GM12878 (cell line): ENCODE data around the gene LRRC10B. TPM values are rescaled to one million over a fixed set of nuclear protein-coding genes. Genes with fewer than 3 reads are reported as not detected.

Source experiments
- ATAC-seq: fragments of 200-7000 bp; cut with Tn5 transposase; 3 replicates; pipeline ENCODE4 v1.9.1; 2020; ENCODE audit warnings: mild to moderate bottlenecking, moderate library complexity
- BruUV-seq: library from RNA; stranded (reverse); fragments of 400-500 nt; replicated peaks from 2 replicates; lab custom pipeline; 2021; lab: Mats Ljungman, UMichigan
- CTCF ChIA-PET: fragments of 300-600 bp; sonication (Branson Sonifier 250); formaldehyde crosslinking; extraction: SDS; loops from one replicate; lab custom pipeline; 2021; ENCODE audit warnings: inconsistent platforms; lab: Yijun Ruan, JAX
- POLR2A ChIA-PET: fragments of 350-600 bp; formaldehyde crosslinking; extraction: SDS; loops from one replicate; lab custom pipeline; 2021; ENCODE audit warnings: inconsistent platforms; lab: Charles Lee
- RAD21 ChIA-PET: fragments of 300-600 bp; sonication (Branson Sonifier 250); formaldehyde crosslinking; loops from one replicate; lab custom pipeline; 2023; ENCODE audit warnings: antibody characterized with exemption; ENCODE audit not compliant: unreplicated experiment; lab: Charles Lee
- SMC1A ChIA-PET: fragments of 300-600 bp; sonication (Branson Sonifier 250); formaldehyde crosslinking; loops from one replicate; lab custom pipeline; 2023; ENCODE audit not compliant: unreplicated experiment, uncharacterized antibody; lab: Charles Lee
- DNase-seq: peaks from one replicate; pipeline ENCODE4 v3.0.0-alpha.2; 2011; ENCODE audit warnings: low read depth, low spot score
- FAIRE-seq: peaks from 3 replicates; lab custom pipeline; 2011; peaks lifted over from hg19 to GRCh38; lab: Jason Lieb, UNC
- H2AFZ ChIP-seq: 2 replicates; pipeline ENCODE4 v1.6.0; 2011; ENCODE audit warnings: low read depth, low read length, control low read depth; ENCODE audit not compliant: control insufficient read depth
- H3K27ac ChIP-seq: 2 replicates; pipeline ENCODE4 v1.5.1; 2011; ENCODE audit warnings: control low read depth; ENCODE audit not compliant: control insufficient read depth, insufficient read depth
- H3K27me3 ChIP-seq, 2 experiments: replicated peaks in 1 of 2; 2 replicates each; pipeline versions ENCODE4 v1.6.0 to v1.6.1; 2011; ENCODE audit warnings: low read length in 1 of 2; ENCODE audit not compliant: control insufficient read depth in 2 of 2, insufficient read depth in 2 of 2
- H3K36me3 ChIP-seq, 2 experiments: 2 replicates each; pipeline ENCODE4 v1.5.1; 2011; ENCODE audit warnings: low read length in 1 of 2; ENCODE audit not compliant: control insufficient read depth in 2 of 2, insufficient read depth in 2 of 2
- H3K4me1 ChIP-seq: 2 replicates; pipeline ENCODE4 v1.6.1; 2011; ENCODE audit warnings: mild to moderate bottlenecking, low read length, moderate library complexity, mixed read lengths; ENCODE audit not compliant: control insufficient read depth, insufficient read depth
- H3K4me2 ChIP-seq: 2 replicates; pipeline ENCODE4 v1.6.0; 2011; ENCODE audit warnings: control low read depth; ENCODE audit not compliant: control insufficient read depth, insufficient read depth
- H3K4me3 ChIP-seq: fragments of 200-600 bp; sonication (generic); 2 replicates; pipeline ENCODE4 v1.5.1; 2016
- H3K79me2 ChIP-seq: 2 replicates; pipeline ENCODE4 v1.6.0; 2011; ENCODE audit warnings: low read length; ENCODE audit not compliant: control insufficient read depth, insufficient read depth
- H3K9ac ChIP-seq: 2 replicates; pipeline ENCODE4 v1.8.0; 2011; ENCODE audit warnings: low read length, control low read depth, mixed read lengths; ENCODE audit not compliant: control insufficient read depth, insufficient read depth
- H3K9me3 ChIP-seq: replicated peaks from 3 replicates; pipeline ENCODE4 v1.5.1; 2011; ENCODE audit warnings: mild to moderate bottlenecking, low read length; ENCODE audit not compliant: control insufficient read depth, insufficient read depth
- H4K20me1 ChIP-seq: 2 replicates; pipeline ENCODE4 v1.6.0; 2011; ENCODE audit not compliant: control insufficient read depth, insufficient read depth
- EP300 ChIP-seq, 2 experiments: fragments of 150-350 bp in 1 of 2; IDR thresholded peaks; 2 replicates each; pipeline ENCODE4 v1.6.1; 2011 to 2012; ENCODE audit warnings: low read depth in 2 of 2, low read length in 2 of 2, borderline replicate concordance in 1 of 2, improper control_type of control experiment in 1 of 2, inconsistent platforms in 1 of 2; ENCODE audit not compliant: control insufficient read depth in 1 of 2
- IKZF1 ChIP-seq: fragments of 450-650 bp; conservative IDR thresholded peaks from 2 replicates; pipeline ENCODE4 v1.6.1; 2017; ENCODE audit warnings: antibody characterized with exemption, mild to moderate bottlenecking
- MYB ChIP-seq: fragments of 150-350 bp; IDR thresholded peaks from 2 replicates; pipeline ENCODE4 v1.6.1; 2014; ENCODE audit warnings: mild to moderate bottlenecking, low read depth, low read length, borderline replicate concordance
- NFIC ChIP-seq: IDR thresholded peaks from 2 replicates; pipeline ENCODE4 v1.6.1; 2012; ENCODE audit warnings: low read depth, mild to moderate bottlenecking, inconsistent platforms, low read length, moderate library complexity
- POU2F2 ChIP-seq: IDR thresholded peaks from 3 replicates; pipeline ENCODE4 v1.6.1; 2011; ENCODE audit warnings: low read depth, mild to moderate bottlenecking, low read length, borderline replicate concordance
- RAD51 ChIP-seq: fragments of 450-650 bp; IDR thresholded peaks from 2 replicates; pipeline ENCODE4 v1.6.1; 2016; ENCODE audit warnings: moderate library complexity, mild to moderate bottlenecking, inconsistent platforms
- RELA ChIP-seq: fragments of 450-650 bp; IDR thresholded peaks from 2 replicates; pipeline ENCODE4 v1.8.0; 2014; ENCODE audit warnings: borderline replicate concordance; ENCODE audit not compliant: partially characterized antibody
- YBX1 ChIP-seq: fragments of 450-650 bp; IDR thresholded peaks from 2 replicates; pipeline ENCODE4 v1.6.1; 2016; ENCODE audit warnings: antibody characterized with exemption
- ZNF207 ChIP-seq: fragments of 450-650 bp; IDR thresholded peaks from 2 replicates; pipeline ENCODE4 v1.6.1; 2014; ENCODE audit warnings: antibody characterized with exemption, mild to moderate bottlenecking, borderline replicate concordance
- WGBS: methylation state at CpG from one replicate; pipeline ENCODE4 v1.1.6; 2016; ENCODE audit warnings: low lambda C conversion rate; ENCODE audit not compliant: insufficient replicate concordance, insufficient coverage; ENCODE audit errors: missing lambda C conversion rate; 5-methylcytosine and 5-hydroxymethylcytosine counted together
- in situ Hi-C: fragments of 300-500 bp; cut with MboI; formaldehyde crosslinking; loops from 9 replicates; pipeline ENCODE4 v1.14.3; 2018; ENCODE audit warnings: mixed read lengths
- intact Hi-C: fragments of 100-400 bp; cut with micrococcal nuclease; formaldehyde crosslinking; loops from one replicate; pipeline ENCODE4 v1.14.2; 2022; ENCODE audit not compliant: unreplicated experiment
- polyA plus RNA-seq, 11 experiments: library from polyadenylated mRNA; depleted of rRNA in 4 of 11; unstranded in 6 of 11; stranded (reverse) in 5 of 11; fragments of >200 nt; fragmentation: Nextera tagmentation in 4 of 11; fragmentation: Illumina TruSeq in 1 of 11; extraction: Ambion mirVana in 4 of 11; extraction: Trizol in 1 of 11; gene quantifications; 1 replicate in 1 of 11; 2 replicates in 10 of 11; pipeline versions ENCODE4 v1.2.1 to v1.2.3, GENCODE V29; 2011 to 2016; ENCODE audit warnings: inconsistent platforms in 2 of 11, missing spikeins in 2 of 11, low read depth in 1 of 11
- total RNA-seq, 4 experiments: library from RNA; depleted of rRNA in 3 of 4; stranded (reverse); fragments of >200 nt in 3 of 4; fragmentation: Illumina TruSeq in 1 of 4; extraction: Trizol in 1 of 4; gene quantifications; 2 replicates each; pipeline versions ENCODE4 v1.2.1 to v1.2.3, GENCODE V29; 2013 to 2021
- TF ChIP-seq, protein P1 (sequence below): IDR thresholded peaks from 2 replicates; pipeline ENCODE4 v1.6.1; 2012; ENCODE audit warnings: low read depth, low read length, improper control_type of control experiment
- TF ChIP-seq, protein P2 (sequence below): fragments of 450-650 bp; IDR thresholded peaks from 2 replicates; pipeline ENCODE4 v1.6.1; 2017; ENCODE audit warnings: low read depth, mild to moderate bottlenecking, moderate library complexity

Gene LRRC10B
- total and polyA plus RNA-seq, 10 of the 15 experiments (the other 5 are each of a cell fraction or from before 2014, with no cell fraction given): not detected

DNA sequence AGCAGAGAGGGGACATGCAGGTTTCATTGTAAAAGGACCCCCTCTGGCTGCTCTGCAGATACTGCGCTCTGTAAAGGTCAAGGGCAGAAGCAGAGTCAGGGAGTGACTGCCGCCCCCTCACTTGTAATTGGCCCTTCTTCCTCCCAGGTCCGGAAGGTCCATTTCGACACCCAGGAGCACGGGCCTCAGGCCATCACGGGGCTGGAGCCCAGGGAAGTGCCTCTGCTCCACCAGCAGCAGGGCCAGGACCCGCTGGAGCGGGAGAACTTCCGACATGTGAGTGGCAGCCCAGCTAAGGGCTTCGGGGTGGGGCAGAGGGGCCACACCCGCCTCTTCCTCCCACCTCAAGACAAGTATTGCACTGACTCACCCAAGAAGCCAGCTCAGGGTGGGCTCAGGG is 24.0 kb upstream of the LRRC10B start (continued):
- TF ChIP-seq EP300 (IDR thresholded peaks at IDR 0.05; ENCODE audit: borderline replicate concordance in 1 of 2, control insufficient read depth in 1 of 2, low read depth in 2 of 2, low read length in 2 of 2): no peak
- TF ChIP-seq MYB: no peak
- TF ChIP-seq YBX1: no peak
- TF ChIP-seq ZNF207: no peak
- no peak for TF ChIP-seq IKZF1
- no peak for TF ChIP-seq POU2F2
- no peak for TF ChIP-seq RELA

DNA sequence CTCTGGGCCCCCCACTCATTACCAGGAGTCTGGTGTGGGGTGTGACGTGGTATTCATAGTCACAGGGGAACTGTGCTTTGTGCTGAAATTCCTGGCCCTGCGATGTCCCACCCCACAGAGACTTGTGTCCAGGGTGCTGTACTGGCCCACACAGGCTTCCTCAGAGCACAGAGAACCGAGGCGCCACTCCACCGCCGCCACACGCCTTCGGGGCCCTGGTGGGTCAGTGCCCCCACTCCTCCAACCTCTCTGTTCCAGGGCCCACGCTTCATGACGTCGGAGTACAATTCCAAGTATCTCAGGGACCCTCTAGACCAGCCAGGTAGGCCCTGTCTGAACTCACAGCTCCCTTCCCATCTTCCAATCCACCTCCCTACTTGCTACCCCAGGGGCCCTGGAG is 23.5 kb upstream of the LRRC10B start:
- H3K27me3 ChIP-seq: no peaks in the 10 kb centered on the region
- SMC1A ChIA-PET: no interaction called here
- H3K36me3 ChIP-seq: no peaks in the 10 kb centered on the region
- no peak for FAIRE-seq
- no peaks in the 10 kb centered on the region for H3K9me3 ChIP-seq
- DNase-seq: no peak
- WGBS: 23% methylated on average over 11 of the region's 11 CpGs
- no TSS peak for BruUV-seq
- in situ Hi-C loops: no loop called here
- no peak for ATAC-seq
- no peak overlapping the region for H3K9ac ChIP-seq
- no peak overlapping the region for H3K27ac ChIP-seq
- intact Hi-C loops: no loop called here
- H3K4me2 ChIP-seq: no peak overlapping the region
- TF ChIP-seq, protein P1, sequence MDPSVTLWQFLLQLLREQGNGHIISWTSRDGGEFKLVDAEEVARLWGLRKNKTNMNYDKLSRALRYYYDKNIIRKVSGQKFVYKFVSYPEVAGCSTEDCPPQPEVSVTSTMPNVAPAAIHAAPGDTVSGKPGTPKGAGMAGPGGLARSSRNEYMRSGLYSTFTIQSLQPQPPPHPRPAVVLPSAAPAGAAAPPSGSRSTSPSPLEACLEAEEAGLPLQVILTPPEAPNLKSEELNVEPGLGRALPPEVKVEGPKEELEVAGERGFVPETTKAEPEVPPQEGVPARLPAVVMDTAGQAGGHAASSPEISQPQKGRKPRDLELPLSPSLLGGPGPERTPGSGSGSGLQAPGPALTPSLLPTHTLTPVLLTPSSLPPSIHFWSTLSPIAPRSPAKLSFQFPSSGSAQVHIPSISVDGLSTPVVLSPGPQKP: no peak
- no peak for TF ChIP-seq RAD51
- no peak for TF ChIP-seq NFIC
- TF ChIP-seq, protein P2, sequence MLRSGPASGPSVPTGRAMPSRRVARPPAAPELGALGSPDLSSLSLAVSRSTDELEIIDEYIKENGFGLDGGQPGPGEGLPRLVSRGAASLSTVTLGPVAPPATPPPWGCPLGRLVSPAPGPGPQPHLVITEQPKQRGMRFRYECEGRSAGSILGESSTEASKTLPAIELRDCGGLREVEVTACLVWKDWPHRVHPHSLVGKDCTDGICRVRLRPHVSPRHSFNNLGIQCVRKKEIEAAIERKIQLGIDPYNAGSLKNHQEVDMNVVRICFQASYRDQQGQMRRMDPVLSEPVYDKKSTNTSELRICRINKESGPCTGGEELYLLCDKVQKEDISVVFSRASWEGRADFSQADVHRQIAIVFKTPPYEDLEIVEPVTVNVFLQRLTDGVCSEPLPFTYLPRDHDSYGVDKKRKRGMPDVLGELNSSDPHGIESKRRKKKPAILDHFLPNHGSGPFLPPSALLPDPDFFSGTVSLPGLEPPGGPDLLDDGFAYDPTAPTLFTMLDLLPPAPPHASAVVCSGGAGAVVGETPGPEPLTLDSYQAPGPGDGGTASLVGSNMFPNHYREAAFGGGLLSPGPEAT: no peak
- TF ChIP-seq, all 136 proteins: peak for 0
- POLR2A ChIA-PET: no interaction called here
- H2AFZ ChIP-seq: no peak overlapping the region
- no peaks in the 10 kb centered on the region for H3K79me2 ChIP-seq
- no peaks in the 10 kb centered on the region for H4K20me1 ChIP-seq
- RAD21 ChIA-PET: no interaction called here
- CTCF ChIA-PET: no interaction called here
- H3K4me1 ChIP-seq: no peaks in the 10 kb centered on the region
- H3K4me3 ChIP-seq: no peak overlapping the region
